GM12878 (cell line): ENCODE results near the gene MYPN. TPM values are rescaled to one million over a fixed set of nuclear protein-coding genes. Genes with fewer than 3 reads are reported as not detected.

Experiments
- ATAC-seq: fragments of 200-7000 bp; cut with Tn5 transposase; 3 replicates; pipeline ENCODE4 v1.9.1; 2020; ENCODE audit warnings: mild to moderate bottlenecking, moderate library complexity
- BruUV-seq: library from RNA; stranded (reverse); fragments of 400-500 nt; replicated peaks from 2 replicates; lab custom pipeline; 2021; lab: Mats Ljungman, UMichigan
- CTCF ChIA-PET: fragments of 300-600 bp; sonication (Branson Sonifier 250); formaldehyde crosslinking; extraction: SDS; loops from one replicate; lab custom pipeline; 2021; ENCODE audit warnings: inconsistent platforms; lab: Yijun Ruan, JAX
- POLR2A ChIA-PET: fragments of 350-600 bp; formaldehyde crosslinking; extraction: SDS; loops from one replicate; lab custom pipeline; 2021; ENCODE audit warnings: inconsistent platforms; lab: Charles Lee
- RAD21 ChIA-PET: fragments of 300-600 bp; sonication (Branson Sonifier 250); formaldehyde crosslinking; loops from one replicate; lab custom pipeline; 2023; ENCODE audit warnings: antibody characterized with exemption; ENCODE audit not compliant: unreplicated experiment; lab: Charles Lee
- SMC1A ChIA-PET: fragments of 300-600 bp; sonication (Branson Sonifier 250); formaldehyde crosslinking; loops from one replicate; lab custom pipeline; 2023; ENCODE audit not compliant: unreplicated experiment, uncharacterized antibody; lab: Charles Lee
- DNase-seq: peaks from one replicate; pipeline ENCODE4 v3.0.0-alpha.2; 2011; ENCODE audit warnings: low read depth, low spot score
- FAIRE-seq: peaks from 3 replicates; lab custom pipeline; 2011; peaks lifted over from hg19 to GRCh38; lab: Jason Lieb, UNC
- H2AFZ ChIP-seq: 2 replicates; pipeline ENCODE4 v1.6.0; 2011; ENCODE audit warnings: low read depth, low read length, control low read depth; ENCODE audit not compliant: control insufficient read depth
- H3K27ac ChIP-seq: 2 replicates; pipeline ENCODE4 v1.5.1; 2011; ENCODE audit warnings: control low read depth; ENCODE audit not compliant: control insufficient read depth, insufficient read depth
- H3K27me3 ChIP-seq, 2 experiments: replicated peaks in 1 of 2; 2 replicates each; pipeline versions ENCODE4 v1.6.0 to v1.6.1; 2011; ENCODE audit warnings: low read length in 1 of 2; ENCODE audit not compliant: control insufficient read depth in 2 of 2, insufficient read depth in 2 of 2
- H3K36me3 ChIP-seq, 2 experiments: 2 replicates each; pipeline ENCODE4 v1.5.1; 2011; ENCODE audit warnings: low read length in 1 of 2; ENCODE audit not compliant: control insufficient read depth in 2 of 2, insufficient read depth in 2 of 2
- H3K4me1 ChIP-seq: 2 replicates; pipeline ENCODE4 v1.6.1; 2011; ENCODE audit warnings: mild to moderate bottlenecking, low read length, moderate library complexity, mixed read lengths; ENCODE audit not compliant: control insufficient read depth, insufficient read depth
- H3K4me2 ChIP-seq: 2 replicates; pipeline ENCODE4 v1.6.0; 2011; ENCODE audit warnings: control low read depth; ENCODE audit not compliant: control insufficient read depth, insufficient read depth
- H3K4me3 ChIP-seq: fragments of 200-600 bp; sonication (generic); 2 replicates; pipeline ENCODE4 v1.5.1; 2016
- H3K79me2 ChIP-seq: 2 replicates; pipeline ENCODE4 v1.6.0; 2011; ENCODE audit warnings: low read length; ENCODE audit not compliant: control insufficient read depth, insufficient read depth
- H3K9ac ChIP-seq: 2 replicates; pipeline ENCODE4 v1.8.0; 2011; ENCODE audit warnings: low read length, control low read depth, mixed read lengths; ENCODE audit not compliant: control insufficient read depth, insufficient read depth
- H3K9me3 ChIP-seq: replicated peaks from 3 replicates; pipeline ENCODE4 v1.5.1; 2011; ENCODE audit warnings: mild to moderate bottlenecking, low read length; ENCODE audit not compliant: control insufficient read depth, insufficient read depth
- H4K20me1 ChIP-seq: 2 replicates; pipeline ENCODE4 v1.6.0; 2011; ENCODE audit not compliant: control insufficient read depth, insufficient read depth
- ASH2L ChIP-seq: fragments of 300-600, 200-600 bp; sonication (generic); IDR thresholded peaks from 2 replicates; pipeline ENCODE4 v1.6.1; 2017; ENCODE audit warnings: low read depth, mild to moderate bottlenecking, borderline replicate concordance
- CREB1 ChIP-seq: IDR thresholded peaks from 2 replicates; pipeline ENCODE4 v1.6.1; 2012; ENCODE audit warnings: low read depth, mild to moderate bottlenecking, inconsistent platforms
- ESRRA ChIP-seq: IDR thresholded peaks from 2 replicates; pipeline ENCODE4 v1.6.1; 2012; ENCODE audit warnings: mild to moderate bottlenecking, low read length, improper control_type of control experiment
- HDGF ChIP-seq: fragments of 450-650 bp; IDR thresholded peaks from 2 replicates; pipeline ENCODE4 v1.6.1; 2016; ENCODE audit warnings: antibody characterized with exemption
- PKNOX1 ChIP-seq: fragments of 450-650 bp; IDR thresholded peaks from 2 replicates; pipeline ENCODE4 v1.6.1; 2016; ENCODE audit warnings: mild to moderate bottlenecking
- RUNX3 ChIP-seq: IDR thresholded peaks from 2 replicates; pipeline ENCODE4 v1.6.1; 2012; ENCODE audit warnings: low read length, inconsistent platforms
- ZBTB11 ChIP-seq: fragments of 450-650 bp; formaldehyde crosslinking; IDR thresholded peaks from 2 replicates; pipeline ENCODE4 v1.5.0; 2022; ENCODE audit warnings: mild to moderate bottlenecking, missing genetic modification characterization
- ZNF384 ChIP-seq: IDR thresholded peaks from 2 replicates; pipeline ENCODE4 v1.6.1; 2012; ENCODE audit warnings: low read depth, mild to moderate bottlenecking, low read length, improper control_type of control experiment, borderline replicate concordance
- WGBS: methylation state at CpG from one replicate; pipeline ENCODE4 v1.1.6; 2016; ENCODE audit warnings: low lambda C conversion rate; ENCODE audit not compliant: insufficient replicate concordance, insufficient coverage; ENCODE audit errors: missing lambda C conversion rate; 5-methylcytosine and 5-hydroxymethylcytosine counted together
- in situ Hi-C: fragments of 300-500 bp; cut with MboI; formaldehyde crosslinking; loops from 9 replicates; pipeline ENCODE4 v1.14.3; 2018; ENCODE audit warnings: mixed read lengths
- intact Hi-C: fragments of 100-400 bp; cut with micrococcal nuclease; formaldehyde crosslinking; loops from one replicate; pipeline ENCODE4 v1.14.2; 2022; ENCODE audit not compliant: unreplicated experiment
- polyA plus RNA-seq, 11 experiments: library from polyadenylated mRNA; depleted of rRNA in 4 of 11; unstranded in 6 of 11; stranded (reverse) in 5 of 11; fragments of >200 nt; fragmentation: Nextera tagmentation in 4 of 11; fragmentation: Illumina TruSeq in 1 of 11; extraction: Ambion mirVana in 4 of 11; extraction: Trizol in 1 of 11; gene quantifications; 1 replicate in 1 of 11; 2 replicates in 10 of 11; pipeline versions ENCODE4 v1.2.1 to v1.2.3, GENCODE V29; 2011 to 2016; ENCODE audit warnings: inconsistent platforms in 2 of 11, missing spikeins in 2 of 11, low read depth in 1 of 11
- total RNA-seq, 4 experiments: library from RNA; depleted of rRNA in 3 of 4; stranded (reverse); fragments of >200 nt in 3 of 4; fragmentation: Illumina TruSeq in 1 of 4; extraction: Trizol in 1 of 4; gene quantifications; 2 replicates each; pipeline versions ENCODE4 v1.2.1 to v1.2.3, GENCODE V29; 2013 to 2021
- TF ChIP-seq, protein P1 (sequence below): fragments of 450-650 bp; IDR thresholded peaks from 2 replicates; pipeline ENCODE4 v1.6.1; 2018; ENCODE audit warnings: mild to moderate bottlenecking, low read depth, moderate library complexity; ENCODE audit not compliant: partially characterized antibody
- TF ChIP-seq, protein P2 (sequence below): fragments of 450-650 bp; IDR thresholded peaks from 2 replicates; pipeline ENCODE4 v1.6.1; 2014; ENCODE audit warnings: mild to moderate bottlenecking
- TF ChIP-seq, protein P3 (sequence below): fragments of 450-650 bp; IDR thresholded peaks from 2 replicates; pipeline ENCODE4 v1.6.1; 2018; ENCODE audit warnings: borderline replicate concordance, mild to moderate bottlenecking; ENCODE audit not compliant: partially characterized antibody

The MYPN gene
- total and polyA plus RNA-seq, 10 of the 15 experiments (the other 5 are each of a cell fraction or from before 2014, with no cell fraction given) = 0.01 to 0.02 TPM; not detected in 8

DNA sequence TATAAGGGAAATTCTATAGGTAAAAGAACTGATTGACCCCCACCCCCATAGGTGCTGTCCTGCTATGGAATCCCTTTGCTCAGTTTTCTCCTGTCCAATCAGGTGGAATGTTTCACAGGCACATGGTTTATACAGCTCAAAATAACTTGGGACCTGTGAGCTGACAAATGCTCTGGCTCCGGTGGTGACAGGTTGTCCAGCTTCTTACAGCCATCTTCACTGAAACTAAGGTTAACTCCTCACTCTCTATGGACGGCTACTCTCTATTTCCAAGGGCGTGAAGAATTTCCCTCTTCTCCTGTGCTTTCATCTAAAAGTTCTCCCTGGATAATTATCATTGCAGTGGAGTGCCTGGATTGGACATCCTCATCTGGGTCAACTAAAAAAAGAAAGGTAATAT lies at the start of gene MYPN (continued):
- TF ChIP-seq, protein P1, sequence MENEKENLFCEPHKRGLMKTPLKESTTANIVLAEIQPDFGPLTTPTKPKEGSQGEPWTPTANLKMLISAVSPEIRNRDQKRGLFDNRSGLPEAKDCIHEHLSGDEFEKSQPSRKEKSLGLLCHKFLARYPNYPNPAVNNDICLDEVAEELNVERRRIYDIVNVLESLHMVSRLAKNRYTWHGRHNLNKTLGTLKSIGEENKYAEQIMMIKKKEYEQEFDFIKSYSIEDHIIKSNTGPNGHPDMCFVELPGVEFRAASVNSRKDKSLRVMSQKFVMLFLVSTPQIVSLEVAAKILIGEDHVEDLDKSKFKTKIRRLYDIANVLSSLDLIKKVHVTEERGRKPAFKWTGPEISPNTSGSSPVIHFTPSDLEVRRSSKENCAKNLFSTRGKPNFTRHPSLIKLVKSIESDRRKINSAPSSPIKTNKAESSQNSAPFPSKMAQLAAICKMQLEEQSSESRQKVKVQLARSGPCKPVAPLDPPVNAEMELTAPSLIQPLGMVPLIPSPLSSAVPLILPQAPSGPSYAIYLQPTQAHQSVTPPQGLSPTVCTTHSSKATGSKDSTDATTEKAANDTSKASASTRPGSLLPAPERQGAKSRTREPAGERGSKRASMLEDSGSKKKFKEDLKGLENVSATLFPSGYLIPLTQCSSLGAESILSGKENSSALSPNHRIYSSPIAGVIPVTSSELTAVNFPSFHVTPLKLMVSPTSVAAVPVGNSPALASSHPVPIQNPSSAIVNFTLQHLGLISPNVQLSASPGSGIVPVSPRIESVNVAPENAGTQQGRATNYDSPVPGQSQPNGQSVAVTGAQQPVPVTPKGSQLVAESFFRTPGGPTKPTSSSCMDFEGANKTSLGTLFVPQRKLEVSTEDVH = no peak
- no peak for TF ChIP-seq HDGF

DNA sequence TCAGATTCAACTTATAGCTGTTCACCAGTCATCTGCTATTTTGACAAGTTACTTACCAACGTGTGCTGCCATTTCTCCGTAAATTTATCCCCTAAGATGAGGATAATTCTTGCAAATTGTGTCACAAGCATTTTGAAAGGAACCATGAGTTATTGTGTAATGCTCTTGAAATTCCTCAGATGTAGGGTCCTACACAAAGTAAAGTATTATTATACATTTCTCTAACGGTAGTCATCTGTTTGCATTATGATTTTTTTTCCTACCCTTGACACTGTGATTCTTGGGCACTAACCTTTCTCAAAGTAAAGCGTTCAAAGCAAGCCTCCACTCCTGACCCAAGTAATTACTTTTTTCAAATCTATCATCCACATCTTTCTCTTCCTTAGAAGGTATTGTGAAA lies 42.3 kb upstream of the MYPN start:
- H3K27me3 ChIP-seq = no peaks in the 10 kb centered on the region
- no peaks in the 10 kb centered on the region for H4K20me1 ChIP-seq
- H3K9me3 ChIP-seq = no peaks in the 10 kb centered on the region
- H3K27ac ChIP-seq = no peak overlapping the region
- CTCF ChIA-PET = interaction anchor here (1.0 to 2.4 kb wide), 2 partner anchors 10 to 89 kb away, joined by 3 to 9 read pairs; no protein-coding TSS in a partner anchor
- no peak for DNase-seq
- no peak overlapping the region for H3K4me3 ChIP-seq
- H3K4me1 ChIP-seq = no peaks in the 10 kb centered on the region
- SMC1A ChIA-PET = interaction anchor here (0.7 to 2.1 kb wide), 9 partner anchors 13 to 279 kb away, joined by 3 to 11 read pairs (median 5); no protein-coding TSS in a partner anchor
- in situ Hi-C loops = no loop called here
- POLR2A ChIA-PET = no interaction called here
- ATAC-seq = no peak
- H3K9ac ChIP-seq = no peak overlapping the region
- 98% methylated on average over 4 of the region's 4 CpGs for WGBS
- H2AFZ ChIP-seq = no peak overlapping the region
- no TSS peak for BruUV-seq
- 0 out of 4 replicates have a peak, but pooled peaks cover 0 to 3% of the 10 kb centered on the region in 2 experiments for H3K36me3 ChIP-seq
- peaks cover 36% of the 10 kb centered on the region for H3K79me2 ChIP-seq
- H3K4me2 ChIP-seq = no peak overlapping the region
- FAIRE-seq = no peak
- RAD21 ChIA-PET = no interaction called here
- intact Hi-C loops = no loop called here
- TF ChIP-seq, protein P2, sequence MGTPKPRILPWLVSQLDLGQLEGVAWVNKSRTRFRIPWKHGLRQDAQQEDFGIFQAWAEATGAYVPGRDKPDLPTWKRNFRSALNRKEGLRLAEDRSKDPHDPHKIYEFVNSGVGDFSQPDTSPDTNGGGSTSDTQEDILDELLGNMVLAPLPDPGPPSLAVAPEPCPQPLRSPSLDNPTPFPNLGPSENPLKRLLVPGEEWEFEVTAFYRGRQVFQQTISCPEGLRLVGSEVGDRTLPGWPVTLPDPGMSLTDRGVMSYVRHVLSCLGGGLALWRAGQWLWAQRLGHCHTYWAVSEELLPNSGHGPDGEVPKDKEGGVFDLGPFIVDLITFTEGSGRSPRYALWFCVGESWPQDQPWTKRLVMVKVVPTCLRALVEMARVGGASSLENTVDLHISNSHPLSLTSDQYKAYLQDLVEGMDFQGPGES = no peak
- TF ChIP-seq ZNF384 (no peak), RUNX3 (no peak), CREB1 (no peak), ESRRA (no peak), PKNOX1 (no peak), ZBTB11 (CRISPR knock-in tag) (no peak), ASH2L (no peak)
- TF ChIP-seq, protein P3, sequence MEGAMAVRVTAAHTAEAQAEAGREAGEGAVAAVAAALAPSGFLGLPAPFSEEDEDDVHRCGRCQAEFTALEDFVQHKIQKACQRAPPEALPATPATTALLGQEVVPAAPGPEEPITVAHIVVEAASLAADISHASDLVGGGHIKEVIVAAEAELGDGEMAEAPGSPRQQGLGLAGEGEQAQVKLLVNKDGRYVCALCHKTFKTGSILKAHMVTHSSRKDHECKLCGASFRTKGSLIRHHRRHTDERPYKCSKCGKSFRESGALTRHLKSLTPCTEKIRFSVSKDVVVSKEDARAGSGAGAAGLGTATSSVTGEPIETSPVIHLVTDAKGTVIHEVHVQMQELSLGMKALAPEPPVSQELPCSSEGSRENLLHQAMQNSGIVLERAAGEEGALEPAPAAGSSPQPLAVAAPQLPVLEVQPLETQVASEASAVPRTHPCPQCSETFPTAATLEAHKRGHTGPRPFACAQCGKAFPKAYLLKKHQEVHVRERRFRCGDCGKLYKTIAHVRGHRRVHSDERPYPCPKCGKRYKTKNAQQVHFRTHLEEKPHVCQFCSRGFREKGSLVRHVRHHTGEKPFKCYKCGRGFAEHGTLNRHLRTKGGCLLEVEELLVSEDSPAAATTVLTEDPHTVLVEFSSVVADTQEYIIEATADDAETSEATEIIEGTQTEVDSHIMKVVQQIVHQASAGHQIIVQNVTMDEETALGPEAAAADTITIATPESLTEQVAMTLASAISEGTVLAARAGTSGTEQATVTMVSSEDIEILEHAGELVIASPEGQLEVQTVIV = no peak
